Tongue (tissue), 2 donors: ENCODE data around the gene CALCB. TPM values are rescaled to one million over a fixed set of nuclear protein-coding genes. Genes with fewer than 3 reads are reported as not detected.
"Not testable (repeated sequence)": the region's sequence is repeated elsewhere in the genome, so short reads cannot be mapped to it uniquely, and the experiment has no call there.

Source experiments
- DNase-seq: peaks from one replicate; pipeline ENCODE4 v3.0.0-alpha.2; 2015
- total RNA-seq: library from RNA; depleted of rRNA; stranded (reverse); fragments of >200 nt; gene quantifications from one replicate; pipeline ENCODE4 v1.2.3, GENCODE V29; 2014

The CALCB gene, protein sequence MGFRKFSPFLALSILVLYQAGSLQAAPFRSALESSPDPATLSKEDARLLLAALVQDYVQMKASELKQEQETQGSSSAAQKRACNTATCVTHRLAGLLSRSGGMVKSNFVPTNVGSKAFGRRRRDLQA
- total RNA-seq = not detected

DNA sequence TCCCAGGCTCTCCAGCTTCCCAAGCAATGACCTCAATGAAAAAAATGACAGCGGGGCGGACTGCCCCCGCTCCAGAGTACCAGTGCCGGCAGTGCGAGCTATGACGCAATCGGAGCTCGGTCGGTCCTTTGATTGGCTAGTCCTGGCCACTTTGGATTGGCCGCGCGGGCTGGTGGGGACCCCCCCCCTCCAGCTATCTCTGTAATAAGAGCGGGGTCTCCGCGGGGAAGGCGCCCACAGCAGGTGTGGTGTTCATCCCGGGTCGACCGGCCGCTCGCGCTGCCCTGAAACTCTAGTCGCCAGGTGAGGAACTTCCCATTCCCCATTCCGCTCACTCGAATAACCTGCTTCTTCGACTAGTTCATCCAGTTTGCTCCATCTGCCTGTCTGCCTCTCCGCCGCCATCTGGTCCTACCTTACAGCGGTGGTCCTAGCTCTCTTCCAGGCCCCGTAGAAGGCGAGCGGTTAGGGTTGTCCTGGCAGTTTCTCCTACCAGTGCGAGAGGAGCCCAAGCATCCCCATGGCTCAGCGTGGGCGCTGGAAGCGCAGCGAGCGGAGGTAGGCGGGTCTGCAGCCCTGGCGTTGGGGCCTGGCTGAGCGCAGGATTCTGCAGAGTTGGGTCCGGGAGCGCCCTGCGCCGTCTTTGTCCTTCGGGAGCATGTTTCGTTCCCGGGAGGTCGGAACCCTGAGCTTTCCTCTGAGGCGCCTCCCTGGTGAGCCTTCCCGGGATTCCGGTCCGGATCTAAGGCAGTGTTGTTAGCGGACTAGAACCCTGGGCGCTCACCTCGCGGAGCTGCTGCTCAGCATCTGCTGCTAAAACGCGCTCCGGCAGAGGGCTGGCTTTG is at the start of gene CALCB:
CALCB (plus strand) TSS at position 233 of the 845 bp plus-strand sequence. CDS start 1,126 bp downstream, outside the sequence.
- DNase-seq = peak; percentile 24

DNA sequence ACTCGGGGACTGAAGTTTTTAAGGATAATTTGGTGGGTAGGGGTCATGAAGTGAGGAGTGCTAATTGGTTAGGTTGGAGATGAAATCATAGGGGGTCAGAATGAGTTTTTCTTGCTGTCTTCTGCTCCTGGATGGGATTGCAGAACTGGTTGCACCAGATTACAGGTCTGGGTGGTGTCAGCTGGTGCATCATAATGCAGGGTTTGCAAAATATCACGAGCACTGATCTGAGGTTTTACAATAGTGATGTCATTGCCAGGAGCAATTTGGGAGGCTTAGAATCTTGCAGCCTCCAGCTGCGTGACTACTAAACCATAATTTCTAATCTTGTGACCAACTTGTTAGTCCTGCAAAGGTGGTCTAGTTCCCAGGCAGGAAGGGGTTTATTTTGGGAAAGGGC is 46.4 kb upstream of the CALCB start:
- DNase-seq = no peak

DNA sequence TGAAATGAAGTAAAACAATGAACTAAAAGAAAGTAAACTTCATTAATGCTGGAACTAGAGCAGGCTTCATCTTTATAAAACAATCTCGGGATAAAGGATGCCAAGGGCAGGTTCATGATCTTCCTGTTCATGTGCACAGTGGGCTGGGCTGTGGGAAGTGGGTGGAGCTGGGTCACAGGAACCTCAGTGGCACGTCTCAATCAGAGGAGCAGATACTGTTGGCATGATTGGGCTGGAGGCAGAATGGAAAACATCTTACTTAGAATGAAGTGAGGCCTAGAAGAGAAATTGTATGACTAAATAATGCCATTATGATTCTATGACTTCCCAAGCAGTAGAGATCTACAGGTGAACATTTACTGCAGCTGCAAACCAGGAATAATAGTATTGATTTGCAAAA is 45.4 kb upstream of the CALCB start:
- no peak for DNase-seq

- DNase-seq = no peak
Observed at GRCh38 chr11:15028379-15028778, 45.0 kb upstream of the CALCB start.

- not testable (repeated sequence) for DNase-seq
Observed at GRCh38 chr11:15031945-15032344, 41.4 kb upstream of the CALCB start.

- DNase-seq = no peak
Observed at GRCh38 chr11:15034687-15035267, 38.6 kb upstream of the CALCB start.

DNA sequence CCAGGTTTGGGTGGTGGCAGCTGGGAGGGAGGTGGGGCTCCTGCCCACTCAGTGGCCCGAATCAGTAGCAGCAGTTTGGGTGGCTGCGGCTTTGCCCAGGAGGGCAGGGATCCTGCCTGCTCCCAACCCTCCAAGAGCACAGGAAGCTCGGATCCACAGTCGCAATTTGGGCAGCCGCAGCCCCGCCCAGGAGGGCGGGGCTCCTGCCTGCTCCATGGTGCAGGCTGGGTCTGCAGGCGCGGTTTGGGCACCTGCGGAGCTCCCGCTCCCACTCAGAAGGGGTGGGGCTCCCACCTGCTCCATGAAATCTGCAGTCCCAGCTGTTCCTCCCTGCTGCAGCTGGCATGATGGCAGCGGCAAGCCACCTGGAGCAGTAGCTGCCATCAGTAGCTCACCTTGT is 38.1 kb upstream of the CALCB start:
- no peak for DNase-seq

DNA sequence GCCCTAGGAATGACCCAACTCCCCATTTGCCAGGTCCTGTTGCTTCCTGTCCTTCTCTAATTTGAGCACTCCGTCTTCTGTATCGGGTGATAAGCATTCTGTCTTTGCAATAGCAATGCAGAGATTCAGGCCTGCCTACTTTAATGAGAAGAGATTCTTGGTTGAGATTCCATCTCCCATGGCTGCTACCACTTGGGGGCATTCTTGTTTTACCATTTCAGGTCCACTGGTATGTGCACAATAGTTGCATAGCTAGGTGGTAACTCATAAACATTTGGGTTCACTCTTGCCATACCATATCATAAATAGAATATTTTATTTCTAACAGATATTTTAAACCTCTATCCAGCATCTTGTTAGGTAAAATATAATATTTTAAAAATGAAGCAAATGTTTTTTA is 34.4 kb upstream of the CALCB start:
- DNase-seq = peak; percentile 19

DNA sequence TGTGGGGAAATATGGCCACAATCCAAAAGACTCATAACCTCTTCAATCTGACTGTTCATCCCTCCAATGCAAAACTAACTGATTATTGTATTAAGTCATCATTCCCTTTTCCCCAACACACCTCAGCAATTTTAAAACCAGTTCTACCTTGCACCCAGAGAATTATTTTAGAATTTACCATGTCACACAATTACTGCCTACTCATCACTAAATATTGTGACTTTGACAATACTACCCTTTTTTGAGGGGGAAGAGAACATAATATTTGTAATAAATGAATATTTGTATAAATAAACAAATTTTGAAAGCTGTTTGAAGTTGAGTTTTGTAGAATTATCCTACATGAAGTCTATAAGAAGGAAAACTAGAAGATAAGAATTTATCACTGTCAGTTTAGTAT is 28.2 kb upstream of the CALCB start:
- no peak for DNase-seq

DNA sequence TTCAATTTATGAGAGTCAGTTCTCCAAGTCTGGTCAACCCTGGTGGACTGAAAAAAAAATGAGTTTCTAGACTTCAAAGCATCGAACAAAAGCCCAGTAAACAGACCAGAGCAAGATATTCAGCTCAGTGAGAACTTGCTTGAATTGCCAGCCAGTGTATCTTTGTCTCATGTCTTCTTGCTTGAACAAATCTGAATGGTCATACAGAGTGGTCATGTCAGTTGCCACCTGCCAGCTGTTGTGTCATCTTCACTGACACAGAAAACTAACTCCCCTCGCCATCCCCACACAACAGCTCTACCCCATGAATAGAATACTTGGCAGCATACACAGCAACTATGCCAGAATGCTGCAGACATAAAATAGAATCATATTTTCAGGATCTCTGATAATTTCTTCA is 27.5 kb upstream of the CALCB start:
- peak; percentile 63 for DNase-seq

DNA sequence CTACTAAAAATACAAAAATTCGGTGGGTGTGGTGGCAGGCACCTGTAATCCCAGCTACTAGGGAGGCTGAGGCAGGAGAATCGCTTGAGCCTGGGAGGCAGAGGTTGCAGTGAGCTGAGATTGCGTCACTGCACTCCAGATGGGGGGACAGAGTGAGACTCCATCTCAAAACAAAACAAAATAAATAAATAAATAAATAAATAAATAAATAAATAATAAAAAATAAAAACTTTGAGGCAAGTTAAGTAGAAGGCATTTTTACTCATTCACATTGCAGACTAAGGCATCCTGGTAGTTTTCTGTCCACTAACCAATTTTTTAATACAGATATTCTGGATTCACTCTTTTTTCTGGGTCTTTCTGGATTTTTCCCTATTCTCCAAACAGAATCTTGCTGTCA is 26.7 kb upstream of the CALCB start:
- not testable (repeated sequence) for DNase-seq

GRCh38 chr11:15048616-15049015 is 24.8 kb upstream of the CALCB start:
- DNase-seq = no peak

- peak; percentile 68 for DNase-seq
Observed at GRCh38 chr11:15053191-15053685, 20.2 kb upstream of the CALCB start.

- no peak for DNase-seq
Observed at GRCh38 chr11:15055620-15056356, 17.6 kb upstream of the CALCB start.

DNA sequence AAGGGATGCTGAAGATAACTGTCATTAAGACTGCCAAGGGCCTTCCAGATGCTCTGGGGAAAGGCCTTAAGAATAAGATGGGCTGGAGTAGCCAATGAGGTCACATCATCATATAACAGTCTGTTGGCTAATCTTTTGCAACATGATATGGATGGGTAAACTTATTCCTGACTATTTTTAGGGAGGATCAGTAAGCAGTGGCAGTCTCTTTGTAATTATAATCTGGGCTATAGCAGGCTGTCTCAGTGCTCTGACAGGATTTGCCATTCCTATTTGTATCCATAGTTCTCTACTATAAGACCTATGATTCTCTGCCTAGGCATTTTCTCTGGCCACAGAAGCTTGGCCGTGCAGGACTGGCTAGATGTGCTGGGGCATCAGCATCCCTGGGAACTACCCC is 16.1 kb upstream of the CALCB start:
- peak; percentile 14 for DNase-seq

DNA sequence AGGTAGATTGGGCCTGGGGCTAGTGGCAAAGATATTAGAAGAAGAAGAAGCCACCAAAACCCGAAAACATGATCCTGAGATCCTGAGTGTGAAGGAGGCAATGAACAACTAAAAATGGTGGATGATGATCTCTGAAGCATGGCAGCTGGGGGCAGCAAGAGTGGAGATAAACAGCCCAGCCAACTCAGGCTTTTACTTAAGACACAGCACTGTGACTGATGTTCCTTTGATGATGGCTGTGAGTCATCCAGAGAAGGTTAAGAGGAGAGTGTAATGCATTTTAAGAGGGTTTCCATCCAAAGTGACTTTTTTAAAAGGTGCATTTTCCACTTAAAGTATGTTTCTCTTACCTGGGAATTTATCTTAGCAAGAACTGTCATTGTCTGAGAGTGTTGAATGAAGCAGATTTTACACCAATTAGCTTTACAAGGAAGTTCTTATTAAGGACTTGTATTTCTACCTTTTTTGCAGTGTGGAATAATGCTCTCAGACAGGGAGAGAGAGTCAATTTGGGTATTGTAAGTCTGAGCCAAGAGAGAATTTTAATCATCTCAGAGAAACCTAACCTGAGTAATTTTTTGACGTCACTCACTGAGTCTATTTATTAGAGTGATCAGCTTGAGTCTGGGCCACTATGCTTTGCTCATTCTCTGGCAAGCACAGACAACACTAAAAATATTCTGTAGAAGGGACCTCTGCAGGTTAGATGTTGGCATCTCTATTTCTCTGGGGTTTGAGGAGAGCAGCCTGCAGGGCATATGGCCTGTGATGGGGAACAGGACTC is 14.1 kb upstream of the CALCB start:
- no peak for DNase-seq

DNA sequence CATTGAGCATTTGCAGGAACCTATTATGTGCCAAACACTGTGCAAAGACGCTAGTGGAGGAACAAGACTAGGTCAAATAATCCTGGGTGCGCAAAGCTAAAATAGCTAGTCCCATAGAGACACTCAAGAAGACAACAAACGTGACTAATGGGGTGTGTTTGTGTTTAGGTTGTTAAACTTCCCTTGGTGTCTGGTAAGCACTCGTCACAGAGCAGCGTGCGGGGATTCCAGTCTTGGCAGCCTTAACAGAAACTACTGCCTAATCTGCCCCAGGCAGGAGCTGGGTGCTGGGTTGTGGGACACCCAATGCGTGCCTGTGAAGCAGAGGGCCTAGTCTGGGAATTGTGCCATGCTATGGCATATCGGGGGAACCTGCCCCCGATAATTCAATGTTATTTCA is 10.8 kb upstream of the CALCB start:
- no peak for DNase-seq

DNA sequence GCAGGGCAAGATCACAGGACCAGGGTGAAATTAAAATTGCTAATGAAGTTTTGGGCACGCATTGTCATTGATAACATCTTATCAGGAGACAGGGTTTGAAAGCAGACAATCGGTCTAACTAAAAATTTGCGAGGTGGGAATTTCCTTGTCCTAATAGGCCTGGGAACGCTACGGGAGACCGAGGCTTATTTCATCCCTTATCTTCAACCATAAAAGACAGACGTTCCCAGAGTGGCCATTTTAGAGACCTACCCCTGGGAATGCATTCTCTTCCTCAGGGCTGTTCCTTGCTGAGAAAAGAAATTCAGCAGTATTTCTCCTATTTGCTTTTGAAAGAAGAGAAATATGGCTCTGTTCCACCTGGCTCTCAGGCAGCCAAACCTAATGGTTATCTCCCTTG is 3.6 kb upstream of the CALCB start:
- DNase-seq = not testable (repeated sequence)

DNA sequence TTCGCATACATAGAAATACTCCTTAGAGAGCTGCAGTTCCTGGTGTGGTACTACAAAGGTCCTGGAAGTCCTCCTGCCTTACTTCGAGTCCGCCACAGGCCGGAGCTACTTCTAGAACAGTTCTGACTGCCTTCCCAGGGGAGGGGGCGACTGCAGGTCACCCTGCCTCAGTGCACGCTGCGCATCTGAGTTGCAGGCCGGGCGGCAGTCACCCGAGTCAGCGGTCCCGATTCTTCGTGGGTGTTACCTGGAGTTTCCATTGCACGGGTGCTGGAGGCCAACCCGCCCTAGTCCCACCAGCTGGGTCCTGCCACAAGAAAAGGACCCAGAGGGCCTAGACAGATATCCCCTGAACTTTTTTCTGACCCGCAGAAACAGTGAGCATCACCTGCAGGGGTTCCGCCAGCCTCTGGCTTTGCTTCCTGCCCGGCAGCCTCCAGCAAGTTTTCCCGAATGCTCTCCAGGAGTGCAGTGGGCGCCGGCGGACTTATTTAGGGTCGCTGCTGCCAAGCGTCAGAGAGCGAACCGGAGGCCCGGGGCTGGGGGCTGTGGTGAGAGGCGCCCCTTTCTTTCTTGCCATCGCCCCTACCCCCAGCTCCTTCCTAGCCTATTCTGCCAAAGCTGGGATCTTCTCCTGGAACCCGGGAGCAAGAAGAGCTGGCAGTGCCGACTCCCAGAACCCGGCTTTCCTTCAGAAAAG is 1.7 kb upstream of the CALCB start:
- no peak for DNase-seq

DNA sequence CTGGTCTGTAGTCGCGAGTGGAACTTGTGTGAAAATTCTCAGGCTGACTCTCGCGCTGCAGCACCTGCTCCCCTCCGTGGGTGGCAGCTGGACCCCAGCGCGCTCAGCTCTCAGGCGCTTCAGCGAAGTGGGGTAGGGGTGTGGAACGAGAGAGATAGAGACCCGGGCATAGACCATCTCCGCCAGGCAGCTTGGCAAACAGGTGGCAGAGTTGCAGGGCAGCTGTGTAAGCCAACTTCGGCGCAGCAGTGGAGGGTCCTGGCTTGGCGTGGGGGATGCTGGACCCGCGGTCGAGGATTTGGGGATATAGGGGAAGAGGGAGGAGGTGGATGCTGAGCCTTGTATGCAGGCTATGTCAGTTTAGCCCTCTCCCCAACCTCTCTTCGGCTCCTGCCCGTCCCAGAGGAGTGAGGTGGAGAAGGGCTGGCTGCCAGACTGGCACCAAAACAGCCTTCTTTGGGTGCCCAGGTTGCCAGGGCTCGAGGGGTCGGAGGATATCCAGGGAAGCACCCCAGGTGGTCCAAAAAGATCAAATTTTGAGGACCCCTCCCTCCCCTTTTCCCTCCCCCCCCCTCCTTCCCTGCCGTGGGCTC is 746 bp upstream of the CALCB start:
- no peak for DNase-seq
